Smooth muscle cell of bladder (primary cell): ENCODE measurements around the gene SPAG5. TPM values are rescaled to one million over a fixed set of nuclear protein-coding genes. Genes with fewer than 3 reads are reported as not detected.

Source experiments
- total RNA-seq: library from RNA; depleted of rRNA; stranded (reverse); fragments of >200 nt; gene quantifications from 2 replicates; pipeline ENCODE4 v1.2.3, GENCODE V29; 2014

Gene SPAG5
- total RNA-seq: 4.7 and 5.4 TPM in 2 replicates

DNA sequence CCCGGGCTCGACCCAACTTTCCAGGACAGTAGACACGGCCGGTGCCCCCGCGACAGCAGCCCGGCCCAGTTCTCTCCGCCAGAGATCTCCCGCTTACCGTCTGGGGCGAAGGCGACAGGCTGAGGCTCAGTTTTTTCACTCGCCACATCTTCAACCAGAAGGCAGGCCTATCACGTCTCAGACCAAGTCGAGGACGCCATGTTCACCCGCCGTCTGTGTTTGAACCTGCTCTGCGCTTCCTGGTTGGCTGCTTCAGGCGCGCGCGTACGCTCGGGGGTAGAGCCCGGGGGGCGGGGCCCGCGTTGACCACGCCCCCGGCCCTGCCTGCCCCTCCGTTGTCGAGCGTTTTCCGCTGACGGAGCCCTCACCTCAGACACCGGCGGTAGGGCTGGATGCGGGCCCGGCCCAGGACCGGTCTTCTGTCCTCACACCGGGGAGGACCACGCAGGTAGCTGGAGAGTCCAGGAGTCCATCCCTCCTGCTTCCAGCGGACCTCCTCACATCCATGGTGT is at the start of gene SPAG5:
Gene SPAG5 (minus strand): TSS at position 227 of the 512 bp plus-strand sequence. CDS start 79 bp downstream, at position 148.

GRCh38 chr17:28644787-28645575 is 46.2 kb upstream of the SPAG5 start, which contains the start of gene BLTP2:
Gene BLTP2 (minus strand): TSS chr17:28645158. CDS start chr17:28645056, 102 bp downstream.

DNA sequence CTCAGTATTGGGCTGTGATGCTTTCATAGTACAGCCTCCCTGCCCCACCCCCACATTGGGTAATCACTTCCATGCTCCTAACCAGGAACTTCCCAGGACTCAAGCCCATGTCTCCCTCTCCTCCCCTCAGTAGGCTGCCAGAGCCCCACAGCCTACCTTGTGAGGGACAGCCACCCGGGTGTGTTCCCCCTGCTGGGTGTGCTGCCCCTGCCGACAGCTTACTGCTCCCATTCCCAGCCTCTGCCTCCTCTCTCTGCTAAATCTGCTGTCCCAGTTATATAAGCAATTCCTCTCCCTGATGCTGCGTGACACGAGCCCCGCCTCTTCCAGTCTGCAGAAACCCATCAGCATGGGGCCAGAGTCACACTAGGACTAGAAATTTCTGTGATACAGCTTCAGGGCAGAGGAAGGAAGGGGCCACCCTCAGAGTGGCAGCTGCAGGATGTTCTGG is 15.1 kb upstream of the SPAG5 start, which contains the start of gene RSKR:
Gene RSKR (minus strand): TSS at position 255 of the 451 bp plus-strand sequence. CDS start 24 bp downstream, at position 231.

GRCh38 chr17:28576758-28577465 is 21.9 kb downstream of the SPAG5 start, which contains the start of gene ALDOC:
Gene ALDOC (minus strand): TSS chr17:28576895. CDS start chr17:28575532, 1,363 bp downstream.

DNA sequence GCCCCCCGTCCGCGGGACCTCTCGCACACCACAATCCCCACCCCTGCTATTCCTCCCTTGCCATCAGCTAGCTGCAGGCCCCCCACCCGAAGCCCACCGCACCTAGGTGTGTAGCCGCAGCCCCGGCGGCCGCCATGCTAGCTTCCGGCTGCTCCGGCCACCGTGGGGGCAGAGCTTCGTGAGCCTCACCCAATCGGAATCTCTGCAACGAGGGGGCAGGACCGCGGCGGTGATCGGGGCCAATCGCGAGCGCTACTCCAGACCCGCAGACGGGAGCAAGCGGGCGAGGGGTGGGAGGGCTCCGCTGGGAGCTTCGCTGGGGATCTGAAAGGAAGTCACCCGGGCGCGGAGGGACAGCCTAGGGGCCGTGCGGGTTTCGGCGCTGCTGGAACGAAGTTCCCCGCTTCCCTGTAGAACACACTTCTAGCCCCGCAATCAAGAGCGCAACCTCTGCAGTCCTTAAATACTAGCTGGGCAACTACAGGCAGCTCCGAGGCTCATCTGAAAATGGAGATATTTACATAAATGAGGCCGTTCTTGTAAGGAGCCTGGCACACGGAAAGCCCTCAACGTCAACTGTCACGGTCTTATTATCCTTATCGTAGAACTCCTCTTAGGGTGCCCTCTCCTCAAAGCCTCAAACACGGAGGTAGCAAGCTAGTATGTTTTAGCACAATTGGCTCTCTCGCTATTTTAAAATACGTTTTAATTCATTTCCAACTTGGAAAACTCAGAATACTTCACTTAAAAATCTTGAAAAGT is 27.3 kb downstream of the SPAG5 start, which contains the start of gene PIGS:
Gene PIGS (minus strand): TSS at position 164 of the 762 bp plus-strand sequence. CDS start 28 bp downstream, at position 136.

DNA sequence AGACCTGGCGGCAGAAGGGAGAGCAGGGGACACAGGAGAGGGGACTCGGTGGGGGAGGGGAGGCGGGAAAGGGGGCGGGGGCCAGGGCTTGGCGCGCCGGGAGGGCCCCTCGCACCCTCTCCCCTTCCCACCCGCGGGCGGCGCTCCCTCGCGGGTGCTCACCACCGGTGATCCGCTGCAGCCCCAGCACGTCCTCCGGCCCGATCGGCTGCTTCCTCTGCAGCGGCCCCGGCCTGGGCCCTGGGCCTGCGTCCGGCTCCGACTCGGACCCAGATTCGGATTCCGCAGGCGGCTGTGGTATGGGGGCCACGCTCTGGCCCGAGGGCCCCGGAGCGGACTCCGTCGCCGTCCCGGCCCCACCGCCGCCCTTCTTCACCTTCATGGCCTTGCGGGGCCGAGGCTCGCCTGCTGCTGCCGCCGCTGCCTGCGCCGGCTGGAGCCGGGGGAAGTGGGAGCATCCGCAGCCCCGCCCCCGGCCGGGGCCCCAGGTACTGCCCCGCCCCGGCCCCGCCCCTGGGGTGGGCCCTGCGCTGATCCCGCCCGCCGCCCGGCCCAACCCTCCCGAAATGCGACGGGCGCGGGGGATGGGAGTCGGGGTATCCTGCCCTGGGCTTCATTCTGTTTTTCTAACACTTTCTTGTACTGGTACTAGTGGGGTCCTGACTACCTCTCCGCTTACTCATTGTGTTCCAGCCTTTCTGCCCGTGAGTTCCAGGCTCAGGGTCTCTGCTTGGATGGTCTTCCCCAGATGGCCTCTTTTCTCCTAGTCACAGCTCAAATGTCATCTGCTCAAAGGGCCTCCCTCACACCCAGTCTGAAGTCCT is 46.4 kb downstream of the SPAG5 start, which contains the start of gene UNC119:
Gene UNC119 (minus strand): TSS at position 449 of the 824 bp plus-strand sequence. CDS start 67 bp downstream, at position 382.

Other genes with a start within 250 kb of the SPAG5 start
- gene POLDIP2, start 241.5 kb downstream of the SPAG5 start, total RNA-seq: 76.9 and 80.8 TPM in 2 replicates
- gene SEBOX, start 233.8 kb downstream of the SPAG5 start, total RNA-seq: not detected in 2 replicates
- 13.4 and 19.1 TPM in 2 replicates for gene VTN, start 228.7 kb downstream of the SPAG5 start, total RNA-seq
- gene SARM1, start 227.3 kb downstream of the SPAG5 start, total RNA-seq: 6.5 and 10.5 TPM in 2 replicates
- 5.1 and 7.0 TPM in 2 replicates for gene SLC46A1, start 192.8 kb downstream of the SPAG5 start, total RNA-seq
- not detected in 2 replicates for gene SLC13A2, start 125.4 kb downstream of the SPAG5 start, total RNA-seq
- not detected in 2 replicates for gene FOXN1, start 92.7 kb downstream of the SPAG5 start, total RNA-seq
- 24.7 and 33.0 TPM in 2 replicates for gene UNC119, start 46.4 kb downstream of the SPAG5 start, total RNA-seq
- gene PIGS, start 27.5 kb downstream of the SPAG5 start, total RNA-seq: 47.4 and 48.5 TPM in 2 replicates
- gene ALDOC, start 22.1 kb downstream of the SPAG5 start, total RNA-seq: 121 and 159 TPM in 2 replicates
- 4.4 and 4.6 TPM in 2 replicates for gene RSKR, start 15.2 kb upstream of the SPAG5 start, total RNA-seq
- 123 and 171 TPM in 2 replicates for gene BLTP2, start 46.1 kb upstream of the SPAG5 start, total RNA-seq
- 65.4 and 81.8 TPM in 2 replicates for gene SDF2, start 62.9 kb upstream of the SPAG5 start, total RNA-seq
- gene SUPT6H, start 63.2 kb upstream of the SPAG5 start, total RNA-seq: 42.8 and 52.9 TPM in 2 replicates
- 1.0 and 1.1 TPM in 2 replicates for gene PROCA1, start 112.9 kb upstream of the SPAG5 start, total RNA-seq
- gene RAB34, start 118.8 kb upstream of the SPAG5 start, total RNA-seq: 190 and 212 TPM in 2 replicates
- gene RPL23A, start 121.0 kb upstream of the SPAG5 start, total RNA-seq: 979 and 1,044 TPM in 2 replicates
- 4.3 and 7.5 TPM in 2 replicates for gene TLCD1, start 127.2 kb upstream of the SPAG5 start, total RNA-seq
- gene NEK8, start 129.8 kb upstream of the SPAG5 start, total RNA-seq: 3.0 and 3.8 TPM in 2 replicates
- gene TRAF4, start 145.0 kb upstream of the SPAG5 start, total RNA-seq: 16.2 and 24.2 TPM in 2 replicates
- gene FAM222B, start 243.8 kb upstream of the SPAG5 start, total RNA-seq: 1.4 and 3.0 TPM in 2 replicates